ENCODE measurements around the gene DTNBP1. TPM values are rescaled to one million over a fixed set of nuclear protein-coding genes. Genes with fewer than 3 reads are reported as not detected.
"Not testable (repeated sequence)": the region's sequence is repeated elsewhere in the genome, so short reads cannot be mapped to it uniquely, and the experiment has no call there.

Gene DTNBP1
- total RNA-seq, 3 donors from 2014 or later, result 14.6 to 22.0 (median 19.5) TPM

- Histone ChIP-seq H3K9me3 (no peaks in the 10 kb centered on the region), H3K36me3 (no peaks in the 10 kb centered on the region), H3K4me1 (no peaks in the 10 kb centered on the region), H3K27ac (no peak overlapping the region), H3K4me3 (no peak overlapping the region), H3K27me3 (no peaks in the 10 kb centered on the region)
- TF ChIP-seq POLR2AphosphoS5 (IDR thresholded peaks at IDR 0.05) (no peak), POLR2A (IDR thresholded peaks at IDR 0.05) (no peak), CTCF (IDR thresholded peaks at IDR 0.05) (no peak)
- DNase-seq (ENCODE audit: low spot score in 2 of 2), result no peak
- intact Hi-C loops (cut with DNase I; ENCODE audit: low total_unique reads), result loop anchor here (2.0 kb wide), 1 partner anchor 42 kb away; no protein-coding TSS in a partner anchor
Observed at GRCh38 chr6:15668918-15669317, 6.1 kb upstream of the DTNBP1 start.

DNA sequence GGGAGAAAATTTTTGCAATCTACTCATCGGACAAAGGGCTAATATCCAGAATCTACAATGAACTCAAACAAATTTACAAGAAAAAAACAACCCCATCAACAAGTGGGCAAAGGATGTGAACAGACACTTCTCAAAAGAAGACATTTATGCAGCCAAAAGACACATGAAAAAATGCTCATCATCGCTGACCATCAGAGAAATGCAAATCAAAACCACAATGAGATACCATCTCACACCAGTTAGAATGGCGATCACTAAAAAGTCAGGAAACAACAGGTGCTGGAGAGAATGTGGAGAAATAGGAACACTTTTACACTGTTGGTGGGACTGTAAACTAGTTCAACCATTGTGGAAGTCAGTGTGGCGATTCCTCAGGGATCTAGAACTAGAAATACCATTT lies 4.1 kb upstream of the DTNBP1 start:
- H3K27ac ChIP-seq; H3K4me3 ChIP-seq; H3K9me3 ChIP-seq; DNase-seq (ENCODE audit: low spot score in 2 of 2); H3K27me3 ChIP-seq; H3K4me1 ChIP-seq; H3K36me3 ChIP-seq; intact Hi-C loops (cut with DNase I; ENCODE audit: low total_unique reads): not testable (repeated sequence)

DNA sequence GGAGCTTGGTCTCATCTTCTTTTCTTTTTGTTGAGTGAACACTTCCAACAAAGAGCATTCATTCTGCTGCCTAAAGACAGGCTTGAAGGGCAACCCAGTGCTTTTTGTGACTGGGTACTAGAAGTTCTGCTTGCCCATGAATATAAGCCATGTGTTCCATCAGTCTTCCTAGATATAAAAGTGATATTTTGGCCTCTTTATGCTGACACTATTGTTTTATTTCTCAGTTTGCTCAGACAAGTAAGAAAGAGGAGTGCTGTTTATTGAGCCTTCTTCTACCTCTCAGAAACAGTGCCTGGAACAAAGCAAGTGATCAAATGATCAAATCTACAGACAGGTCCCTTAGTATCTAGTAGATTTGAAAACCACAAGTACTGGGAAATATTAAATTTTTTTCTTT lies 2.4 kb upstream of the DTNBP1 start:
- Histone ChIP-seq H3K36me3 (no peaks in the 10 kb centered on the region), H3K27me3 (no peaks in the 10 kb centered on the region), H3K4me1 (peaks cover 0 to 5% of the 10 kb centered on the region in 2 donors), H3K27ac (no peak overlapping the region), H3K9me3 (no peaks in the 10 kb centered on the region), H3K4me3 (no peak overlapping the region)
- no peak for TF ChIP-seq POLR2AphosphoS5 (IDR thresholded peaks at IDR 0.05)
- no peak for TF ChIP-seq CTCF (IDR thresholded peaks at IDR 0.05)
- TF ChIP-seq POLR2A (IDR thresholded peaks at IDR 0.05), result no peak
- intact Hi-C loops (cut with DNase I; ENCODE audit: low total_unique reads), result no loop called here
- no peak for DNase-seq (ENCODE audit: low spot score in 2 of 2)

DNA sequence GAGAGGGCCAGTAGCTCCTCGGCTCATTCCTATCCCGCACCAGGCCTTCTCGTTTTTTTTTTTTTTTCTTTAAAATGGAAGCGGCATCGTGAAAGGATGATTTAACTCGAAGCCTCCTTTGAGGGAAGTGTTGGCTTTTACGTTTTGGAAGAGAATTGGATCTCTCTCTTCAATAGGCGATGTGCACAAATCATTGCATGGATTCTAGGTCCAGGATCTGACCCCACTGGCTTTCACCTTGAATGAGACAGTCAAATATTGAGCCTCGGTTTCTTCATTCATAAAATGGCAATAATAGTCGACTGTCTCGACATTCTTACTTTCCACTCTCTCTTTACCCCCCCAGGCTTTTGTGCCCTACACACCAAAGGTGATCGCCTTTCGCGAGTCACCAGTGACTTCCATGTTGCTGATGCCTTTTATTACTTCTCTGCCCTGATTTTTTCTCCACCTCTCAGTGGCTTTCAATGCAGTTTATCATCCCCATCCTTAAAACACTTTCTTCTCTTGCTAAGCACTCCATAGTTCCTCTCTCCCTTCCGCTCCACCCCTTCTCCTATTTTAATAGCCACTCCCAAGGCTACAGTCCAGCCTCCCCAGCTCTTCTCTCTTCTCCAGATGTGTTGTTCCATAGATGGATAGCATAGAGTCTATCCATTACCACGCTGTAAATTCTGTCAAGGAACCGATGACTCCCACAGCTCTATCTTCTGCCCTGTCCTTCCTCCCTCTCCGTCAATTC lies 473 bp upstream of the DTNBP1 start:
- peaks cover 0 to 5% of the 10 kb centered on the region in 2 donors for H3K4me1 ChIP-seq
- no peaks in the 10 kb centered on the region for H3K36me3 ChIP-seq
- no peak for TF ChIP-seq CTCF (IDR thresholded peaks at IDR 0.05)
- no peak for TF ChIP-seq POLR2A (IDR thresholded peaks at IDR 0.05)
- TF ChIP-seq POLR2AphosphoS5 (IDR thresholded peaks at IDR 0.05), result no peak
- no peak for DNase-seq (ENCODE audit: low spot score in 2 of 2)
- H3K27me3 ChIP-seq, result no peaks in the 10 kb centered on the region
- H3K27ac ChIP-seq, result no peak overlapping the region
- no peaks in the 10 kb centered on the region for H3K9me3 ChIP-seq
- peak overlapping the region; percentile 63 to 97 (median 90) for H3K4me3 ChIP-seq
- intact Hi-C loops (cut with DNase I; ENCODE audit: low total_unique reads), result no loop called here

DNA sequence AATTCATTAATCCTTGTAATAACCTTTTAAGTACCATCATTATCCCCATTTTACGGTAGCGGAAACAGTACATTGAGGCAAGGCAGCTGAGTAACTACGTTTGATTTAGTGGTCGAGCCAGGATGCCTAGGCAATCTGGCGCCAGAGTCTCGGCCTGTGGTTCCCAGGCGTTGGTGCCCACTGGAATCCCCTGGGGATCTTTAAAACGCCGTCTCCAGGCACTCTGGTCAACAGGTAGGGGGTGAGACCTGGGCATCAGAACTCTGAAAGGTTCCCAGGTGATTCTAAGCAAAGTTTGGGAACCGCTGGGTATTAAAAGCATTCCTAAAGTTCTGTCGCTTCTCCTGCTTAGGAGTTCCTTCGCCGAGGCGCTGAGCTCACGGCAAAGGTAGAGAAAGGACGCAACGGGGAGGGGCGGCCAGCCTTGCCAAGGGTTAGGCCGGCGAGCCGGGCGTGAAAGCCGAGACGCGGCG lies 939 bp downstream of the DTNBP1 start:
- peaks cover 0 to 5% of the 10 kb centered on the region in 2 donors for H3K4me1 ChIP-seq
- no peak for DNase-seq (ENCODE audit: low spot score in 2 of 2)
- H3K4me3 ChIP-seq, result peak overlapping the region; percentile 63 to 97 (median 90)
- H3K9me3 ChIP-seq, result no peaks in the 10 kb centered on the region
- peak overlapping the region; percentile 84 to 90 for H3K27ac ChIP-seq
- intact Hi-C loops (cut with DNase I; ENCODE audit: low total_unique reads), result no loop called here
- no peaks in the 10 kb centered on the region for H3K27me3 ChIP-seq
- H3K36me3 ChIP-seq, result no peaks in the 10 kb centered on the region
- TF ChIP-seq POLR2AphosphoS5 (IDR thresholded peaks at IDR 0.05) (peak in 1 of 3 donors; percentile 38), CTCF (IDR thresholded peaks at IDR 0.05) (no peak), POLR2A (IDR thresholded peaks at IDR 0.05) (no peak)

All from breast epithelium (tissue), 4 donors.